GM12892 (cell line): Measurements from ENCODE around the gene RTN4RL1.

ENCODE experiments used
- POLR2A ChIP-seq: IDR thresholded peaks from 2 replicates; pipeline ENCODE4 v1.6.1; 2011; ENCODE audit warnings: low read depth, low read length, control low read depth
- TAF1 ChIP-seq: IDR thresholded peaks from 2 replicates; pipeline ENCODE4 v1.6.1; 2011; ENCODE audit warnings: low read depth, mild to moderate bottlenecking, control low read depth, low read length, borderline replicate concordance

DNA sequence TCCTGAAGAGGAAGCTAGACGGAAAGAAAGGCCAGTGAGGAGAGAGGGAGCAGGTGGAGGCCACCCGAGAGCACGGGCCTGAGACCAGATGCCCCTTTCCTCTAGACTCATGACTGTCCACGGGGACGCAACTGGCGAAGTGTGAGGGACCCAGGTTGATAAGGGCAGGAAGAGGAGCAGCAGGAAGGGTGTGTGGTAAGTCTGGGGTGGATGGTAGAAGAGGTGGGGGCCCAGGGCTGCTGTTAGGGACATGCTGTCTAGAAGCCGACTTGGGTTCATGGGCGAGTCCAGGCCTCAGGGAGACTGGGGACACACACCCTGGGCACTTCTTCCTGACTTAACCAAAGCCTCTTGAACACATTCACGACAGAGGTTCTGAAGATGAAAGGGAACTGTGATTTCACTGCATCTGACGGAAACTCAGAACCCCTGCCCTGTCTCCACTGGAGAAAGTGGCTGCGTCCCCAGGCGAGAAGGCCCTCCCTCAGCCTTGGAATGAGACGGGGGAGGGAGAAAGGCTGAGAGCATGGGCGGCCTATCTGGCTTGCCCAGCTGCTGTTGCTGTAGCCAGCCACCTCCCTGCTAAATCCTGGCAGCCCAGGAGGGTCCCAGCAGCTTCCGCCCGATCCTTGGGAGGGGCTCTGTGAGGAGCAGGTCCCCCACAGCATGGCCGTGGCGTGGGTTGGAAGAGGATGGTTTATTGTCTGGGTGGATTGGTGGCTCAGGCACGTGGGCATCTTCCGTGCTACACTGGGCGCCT lies 35.7 kb upstream of the RTN4RL1 start:
- TF ChIP-seq POLR2A (peak; percentile 64), TAF1 (no peak)
